Measurements from ENCODE around the gene PRPSAP1.

The PRPSAP1 gene

GRCh38 chr17:76359375-76359774, 5.7 kb upstream of the PRPSAP1 start:
- H3K4me3 ChIP-seq (ENCODE audit: low read depth, low read length) = no peak overlapping the region
- no peak for TF ChIP-seq CTCF (IDR thresholded peaks at IDR 0.05; ENCODE audit: borderline replicate concordance, insufficient read depth, low read depth, low read length)

- no peak overlapping the region for H3K4me3 ChIP-seq (ENCODE audit: low read depth, low read length)
- TF ChIP-seq CTCF (IDR thresholded peaks at IDR 0.05; ENCODE audit: borderline replicate concordance, insufficient read depth, low read depth, low read length) = no peak
These were observed 4.0 kb upstream of the PRPSAP1 start for GRCh38 chr17:76357597-76358158.

GRCh38 chr17:76356803-76357456, 3.2 kb upstream of the PRPSAP1 start:
- no peak for TF ChIP-seq CTCF (IDR thresholded peaks at IDR 0.05; ENCODE audit: borderline replicate concordance, insufficient read depth, low read depth, low read length)
- H3K4me3 ChIP-seq (ENCODE audit: low read depth, low read length) = no peak overlapping the region

GRCh38 chr17:76354747-76355310, 1.1 kb upstream of the PRPSAP1 start:
- no peak for TF ChIP-seq CTCF (IDR thresholded peaks at IDR 0.05; ENCODE audit: borderline replicate concordance, insufficient read depth, low read depth, low read length)
- no peak overlapping the region for H3K4me3 ChIP-seq (ENCODE audit: low read depth, low read length)

GRCh38 chr17:76354317-76354729, 607 bp upstream of the PRPSAP1 start:
- TF ChIP-seq CTCF (IDR thresholded peaks at IDR 0.05; ENCODE audit: borderline replicate concordance, insufficient read depth, low read depth, low read length) = no peak
- peak overlapping the region; percentile 94 for H3K4me3 ChIP-seq (ENCODE audit: low read depth, low read length)

- no peak for TF ChIP-seq CTCF (IDR thresholded peaks at IDR 0.05; ENCODE audit: borderline replicate concordance, insufficient read depth, low read depth, low read length)
- peak overlapping the region; percentile 94 for H3K4me3 ChIP-seq (ENCODE audit: low read depth, low read length)
These were observed 615 bp downstream of the PRPSAP1 start for GRCh38 chr17:76353004-76353598.

All from GM12875 (cell line).